DND-41 (cell line): ENCODE data around the gene EXD3.

ENCODE experiments used
- ATAC-seq: fragments of 200-7000 bp; cut with Tn5 transposase; 3 replicates; pipeline ENCODE4 v1.9.1; 2021; ENCODE audit warnings: low read depth; ENCODE audit not compliant: insufficient read depth
- DNase-seq: peaks from one replicate; pipeline ENCODE4 v3.0.0-alpha.2; 2020
- H2AFZ ChIP-seq: 2 replicates; pipeline ENCODE4 v1.6.0; 2012; ENCODE audit warnings: low read depth, low read length
- H3K27ac ChIP-seq: 2 replicates; pipeline ENCODE4 v1.5.1; 2012; ENCODE audit warnings: low read length, inconsistent platforms
- H3K27me3 ChIP-seq: fragments of 200-600 bp; sonication (generic); 2 replicates; pipeline ENCODE4 v1.6.0; 2012; ENCODE audit warnings: low read length, mild to moderate bottlenecking, inconsistent platforms; ENCODE audit not compliant: insufficient read depth, poor library complexity
- H3K36me3 ChIP-seq: 2 replicates; pipeline ENCODE4 v1.5.1; 2012; ENCODE audit warnings: low read length, inconsistent platforms; ENCODE audit not compliant: insufficient read depth
- H3K4me1 ChIP-seq: 2 replicates; pipeline ENCODE4 v1.5.1; 2012; ENCODE audit warnings: mild to moderate bottlenecking, low read length; ENCODE audit not compliant: insufficient read depth
- H3K4me2 ChIP-seq: 2 replicates; pipeline ENCODE4 v1.6.0; 2012; ENCODE audit warnings: mild to moderate bottlenecking, moderate library complexity, low read length, inconsistent platforms; ENCODE audit not compliant: insufficient read depth
- H3K4me3 ChIP-seq, 2 experiments: fragments of 200-600 bp in 1 of 2; shearing (Covaris generic) in 1 of 2; 2 replicates each; pipeline ENCODE4 v1.5.1; 2012 to 2016; ENCODE audit warnings: inconsistent platforms in 2 of 2, low read length in 2 of 2, mild to moderate bottlenecking in 2 of 2, low read depth in 1 of 2, moderate library complexity in 1 of 2
- H3K79me2 ChIP-seq: 2 replicates; pipeline ENCODE4 v1.6.0; 2012; ENCODE audit warnings: low read length, inconsistent platforms; ENCODE audit not compliant: insufficient read depth
- H3K9ac ChIP-seq: 2 replicates; pipeline ENCODE4 v1.6.0; 2012; ENCODE audit warnings: low read depth, mild to moderate bottlenecking, inconsistent platforms, low read length, moderate library complexity
- H3K9me3 ChIP-seq: 2 replicates; pipeline ENCODE4 v1.5.1; 2012; ENCODE audit warnings: low read length, moderate library complexity, mild to moderate bottlenecking, inconsistent platforms; ENCODE audit not compliant: insufficient read depth, severe bottlenecking
- H4K20me1 ChIP-seq: 2 replicates; pipeline ENCODE4 v1.6.0; 2012; ENCODE audit warnings: low read length; ENCODE audit not compliant: insufficient read depth
- EZH2 ChIP-seq: IDR thresholded peaks from 3 replicates; pipeline ENCODE4 v1.6.1; 2012; ENCODE audit warnings: borderline replicate concordance, low read depth, mild to moderate bottlenecking, moderate library complexity, low read length, inconsistent platforms; ENCODE audit not compliant: severe bottlenecking
- TF ChIP-seq, protein P1 (sequence below): IDR thresholded peaks from 2 replicates; pipeline ENCODE4 v1.5.1; 2012; ENCODE audit warnings: borderline replicate concordance, low read length, moderate library complexity, mild to moderate bottlenecking; ENCODE audit not compliant: poor library complexity, severe bottlenecking; ENCODE audit errors: extremely low read depth

Gene EXD3

GRCh38 chr9:137409515-137409914, 13.4 kb downstream of the EXD3 start:
- Histone ChIP-seq H3K9ac (no peak overlapping the region), H3K4me2 (no peak overlapping the region), H3K36me3 (no peaks in the 10 kb centered on the region), H3K79me2 (no peaks in the 10 kb centered on the region), H3K4me1 (no peaks in the 10 kb centered on the region), H4K20me1 (no peaks in the 10 kb centered on the region), H3K27me3 (no peaks in the 10 kb centered on the region), H3K4me3 (no peak overlapping the region), H2AFZ (no peak overlapping the region), H3K27ac (no peak overlapping the region), H3K9me3 (no peaks in the 10 kb centered on the region)
- TF ChIP-seq, protein P1, sequence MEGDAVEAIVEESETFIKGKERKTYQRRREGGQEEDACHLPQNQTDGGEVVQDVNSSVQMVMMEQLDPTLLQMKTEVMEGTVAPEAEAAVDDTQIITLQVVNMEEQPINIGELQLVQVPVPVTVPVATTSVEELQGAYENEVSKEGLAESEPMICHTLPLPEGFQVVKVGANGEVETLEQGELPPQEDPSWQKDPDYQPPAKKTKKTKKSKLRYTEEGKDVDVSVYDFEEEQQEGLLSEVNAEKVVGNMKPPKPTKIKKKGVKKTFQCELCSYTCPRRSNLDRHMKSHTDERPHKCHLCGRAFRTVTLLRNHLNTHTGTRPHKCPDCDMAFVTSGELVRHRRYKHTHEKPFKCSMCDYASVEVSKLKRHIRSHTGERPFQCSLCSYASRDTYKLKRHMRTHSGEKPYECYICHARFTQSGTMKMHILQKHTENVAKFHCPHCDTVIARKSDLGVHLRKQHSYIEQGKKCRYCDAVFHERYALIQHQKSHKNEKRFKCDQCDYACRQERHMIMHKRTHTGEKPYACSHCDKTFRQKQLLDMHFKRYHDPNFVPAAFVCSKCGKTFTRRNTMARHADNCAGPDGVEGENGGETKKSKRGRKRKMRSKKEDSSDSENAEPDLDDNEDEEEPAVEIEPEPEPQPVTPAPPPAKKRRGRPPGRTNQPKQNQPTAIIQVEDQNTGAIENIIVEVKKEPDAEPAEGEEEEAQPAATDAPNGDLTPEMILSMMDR = no peak
- no peak for TF ChIP-seq EZH2
- no peak for ATAC-seq
- DNase-seq = no peak

- no peaks in the 10 kb centered on the region for H4K20me1 ChIP-seq
- H3K4me1 ChIP-seq = no peaks in the 10 kb centered on the region
- H3K27me3 ChIP-seq = no peaks in the 10 kb centered on the region
- H3K4me2 ChIP-seq = no peak overlapping the region
- H3K4me3 ChIP-seq = no peak overlapping the region
- DNase-seq (no peak), ATAC-seq (no peak)
- no peak overlapping the region for H3K9ac ChIP-seq
- no peaks in the 10 kb centered on the region for H3K9me3 ChIP-seq
- TF ChIP-seq, protein P1 = no peak
- H3K36me3 ChIP-seq = no peaks in the 10 kb centered on the region
- H3K27ac ChIP-seq = no peak overlapping the region
- no peak overlapping the region for H2AFZ ChIP-seq
- no peaks in the 10 kb centered on the region for H3K79me2 ChIP-seq
Measured at GRCh38 chr9:137408651-137409405, 14.1 kb downstream of the EXD3 start.

DNA sequence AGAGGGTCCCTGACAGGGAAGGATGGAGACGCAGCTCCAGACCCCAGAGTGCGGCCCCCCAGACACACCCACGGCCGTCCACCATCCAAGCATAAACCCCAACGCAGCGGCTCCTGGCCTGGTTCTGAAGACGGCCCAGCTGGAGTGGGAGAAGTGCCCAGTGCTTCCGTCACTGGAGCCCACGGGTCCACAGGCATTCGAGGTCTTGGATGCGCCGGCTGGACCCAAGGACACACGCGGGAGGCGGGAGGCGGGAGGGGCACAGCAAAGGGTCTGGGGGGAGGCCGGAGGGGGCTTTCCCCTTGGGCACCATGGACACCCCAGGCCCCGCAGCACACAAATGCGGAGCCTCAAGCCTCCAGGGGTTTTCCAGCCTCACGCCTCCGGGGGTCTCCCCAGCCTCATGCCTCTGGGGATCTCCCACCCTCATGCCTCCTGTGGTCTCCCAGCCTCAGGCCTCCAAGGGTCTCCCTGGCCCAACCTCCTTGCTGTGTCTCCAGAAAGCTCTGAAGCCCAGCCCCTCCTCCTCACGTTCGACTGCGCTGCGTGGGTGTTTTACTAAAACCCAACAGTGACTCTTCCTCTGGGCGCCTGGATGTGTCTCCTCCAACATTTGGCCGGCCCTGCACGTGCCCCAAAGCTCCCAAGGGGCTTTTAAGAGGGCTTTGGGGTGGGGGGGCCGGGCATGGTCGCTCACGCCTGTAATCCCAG, 15.2 kb downstream of the EXD3 start:
- ATAC-seq (no peak), DNase-seq (no peak)
- TF ChIP-seq EZH2 = no peak
- TF ChIP-seq, protein P1 = no peak
- Histone ChIP-seq H2AFZ (no peak overlapping the region), H3K36me3 (no peaks in the 10 kb centered on the region), H4K20me1 (no peaks in the 10 kb centered on the region), H3K9me3 (no peaks in the 10 kb centered on the region), H3K4me1 (no peaks in the 10 kb centered on the region), H3K4me2 (no peak overlapping the region), H3K4me3 (no peak overlapping the region), H3K27me3 (no peaks in the 10 kb centered on the region), H3K9ac (no peak overlapping the region), H3K27ac (no peak overlapping the region), H3K79me2 (no peaks in the 10 kb centered on the region)
